ENCODE measurements around the gene WDR45.

DNA sequence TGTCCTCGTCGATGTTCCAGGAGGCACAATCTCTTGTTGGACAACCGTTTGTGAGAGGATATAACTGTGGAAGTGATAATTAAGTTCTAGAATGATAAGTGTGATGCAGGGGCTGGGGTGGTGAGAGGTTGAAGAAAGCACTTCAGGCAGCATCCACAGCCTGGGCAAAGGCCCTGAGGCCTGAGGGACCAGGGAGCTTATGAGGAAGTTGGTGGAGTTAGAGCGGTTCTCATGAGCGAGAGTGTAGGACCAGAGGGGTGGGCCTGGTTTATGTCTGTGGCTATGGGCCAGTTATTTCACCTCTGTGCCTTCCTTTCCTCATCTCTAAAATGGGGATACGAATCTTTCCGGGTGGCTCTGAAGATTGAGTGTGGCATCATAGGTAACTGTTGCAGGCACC, 18.2 kb downstream of the WDR45 start:
- TF ChIP-seq, protein P1, sequence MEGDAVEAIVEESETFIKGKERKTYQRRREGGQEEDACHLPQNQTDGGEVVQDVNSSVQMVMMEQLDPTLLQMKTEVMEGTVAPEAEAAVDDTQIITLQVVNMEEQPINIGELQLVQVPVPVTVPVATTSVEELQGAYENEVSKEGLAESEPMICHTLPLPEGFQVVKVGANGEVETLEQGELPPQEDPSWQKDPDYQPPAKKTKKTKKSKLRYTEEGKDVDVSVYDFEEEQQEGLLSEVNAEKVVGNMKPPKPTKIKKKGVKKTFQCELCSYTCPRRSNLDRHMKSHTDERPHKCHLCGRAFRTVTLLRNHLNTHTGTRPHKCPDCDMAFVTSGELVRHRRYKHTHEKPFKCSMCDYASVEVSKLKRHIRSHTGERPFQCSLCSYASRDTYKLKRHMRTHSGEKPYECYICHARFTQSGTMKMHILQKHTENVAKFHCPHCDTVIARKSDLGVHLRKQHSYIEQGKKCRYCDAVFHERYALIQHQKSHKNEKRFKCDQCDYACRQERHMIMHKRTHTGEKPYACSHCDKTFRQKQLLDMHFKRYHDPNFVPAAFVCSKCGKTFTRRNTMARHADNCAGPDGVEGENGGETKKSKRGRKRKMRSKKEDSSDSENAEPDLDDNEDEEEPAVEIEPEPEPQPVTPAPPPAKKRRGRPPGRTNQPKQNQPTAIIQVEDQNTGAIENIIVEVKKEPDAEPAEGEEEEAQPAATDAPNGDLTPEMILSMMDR (conservative IDR thresholded peaks at IDR 0.05), result no peak
- TF ChIP-seq ZFX (IDR thresholded peaks at IDR 0.05), result no peak
